HCT116 (cell line): ENCODE results near the gene ADK.

Source experiments
- CEBPB ChIP-seq: IDR thresholded peaks from 2 replicates; pipeline ENCODE4 v1.6.1; 2012; ENCODE audit warnings: low read depth
- CTCF ChIP-seq, 3 experiments: fragments of 200-600 bp in 1 of 3; sonication (generic) in 1 of 3; IDR thresholded peaks in 2 of 3; conservative IDR thresholded peaks in 1 of 3; 2 replicates each; pipeline ENCODE4 v1.5.1; 2012 to 2017; ENCODE audit warnings: low read depth in 2 of 3, low read length in 2 of 3, antibody characterized with exemption in 1 of 3, borderline replicate concordance in 1 of 3, control low read depth in 1 of 3, mild to moderate bottlenecking in 1 of 3, mixed read lengths in 1 of 3, mixed run types in 1 of 3, moderate library complexity in 1 of 3; ENCODE audit not compliant: insufficient read depth in 1 of 3
- EZH2phosphoT487 ChIP-seq: fragments of 200-600 bp; IDR thresholded peaks from 2 replicates; pipeline ENCODE4 v1.6.1; 2018; ENCODE audit warnings: antibody characterized with exemption, borderline replicate concordance
- JUND ChIP-seq: IDR thresholded peaks from 2 replicates; pipeline ENCODE4 v1.6.1; 2012
- POLR2A ChIP-seq: IDR thresholded peaks from 2 replicates; pipeline ENCODE4 v1.7.0; 2011; ENCODE audit warnings: borderline replicate concordance; ENCODE audit not compliant: insufficient read depth, insufficient read length; ENCODE audit errors: extremely low read depth
- POLR2AphosphoS5 ChIP-seq: IDR thresholded peaks from 2 replicates; pipeline ENCODE4 v1.6.1; 2011; ENCODE audit warnings: mild to moderate bottlenecking, low read depth, low read length, moderate library complexity
- RAD21 ChIP-seq: IDR thresholded peaks from 2 replicates; pipeline ENCODE4 v1.6.1; 2012; ENCODE audit warnings: low read depth, mild to moderate bottlenecking

GRCh38 chr10:74544106-74544505, 393.1 kb downstream of the ADK start:
- no peak for TF ChIP-seq CTCF (IDR thresholded peaks at IDR 0.05 in 2 of 3, conservative IDR thresholded peaks at IDR 0.05 in 1 of 3; ENCODE audit: borderline replicate concordance in 1 of 3, insufficient read depth in 1 of 3, low read depth in 2 of 3, low read length in 2 of 3)
- TF ChIP-seq JUND: no peak
- TF ChIP-seq RAD21: no peak
- TF ChIP-seq POLR2A: no peak
- TF ChIP-seq CEBPB: no peak
- no peak for TF ChIP-seq EZH2phosphoT487
- TF ChIP-seq POLR2AphosphoS5: no peak
